GM18907 (cell line): ENCODE data around the gene NCKAP5.

Experiments used
- ATAC-seq: cut with Tn5 transposase; IDR thresholded peaks from one replicate; pipeline ENCODE4 v1.9.1; 2021; ENCODE audit warnings: mild to moderate bottlenecking, moderate library complexity; ENCODE audit not compliant: unreplicated experiment

NCKAP5 gene

GRCh38 chr2:133124446-133124845, 443.8 kb downstream of the NCKAP5 start:
- no peak for ATAC-seq

GRCh38 chr2:133123904-133124303, 444.4 kb downstream of the NCKAP5 start:
- ATAC-seq, result no peak

GRCh38 chr2:133123393-133123792, 444.9 kb downstream of the NCKAP5 start:
- no peak for ATAC-seq

GRCh38 chr2:133122529-133122928, 445.7 kb downstream of the NCKAP5 start:
- no peak for ATAC-seq

DNA sequence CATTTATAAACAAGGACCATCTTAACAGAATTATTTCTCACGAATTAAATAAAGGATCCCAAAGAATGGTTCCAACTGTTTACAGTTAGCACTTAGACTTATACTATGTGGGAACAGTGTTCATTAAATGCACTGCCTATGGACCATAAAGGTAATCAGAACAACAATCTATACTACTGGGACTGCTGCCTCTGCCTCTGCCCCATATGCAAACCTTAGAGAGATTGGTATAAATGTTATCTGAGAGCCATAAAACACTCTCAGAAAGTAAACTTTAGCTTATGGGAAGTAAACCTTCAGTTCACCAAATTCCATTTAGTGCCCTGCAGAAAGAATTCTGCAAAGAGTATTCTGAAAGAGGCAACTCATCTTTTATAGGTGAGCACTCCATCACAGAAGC, 448.0 kb downstream of the NCKAP5 start:
- ATAC-seq, result no peak

DNA sequence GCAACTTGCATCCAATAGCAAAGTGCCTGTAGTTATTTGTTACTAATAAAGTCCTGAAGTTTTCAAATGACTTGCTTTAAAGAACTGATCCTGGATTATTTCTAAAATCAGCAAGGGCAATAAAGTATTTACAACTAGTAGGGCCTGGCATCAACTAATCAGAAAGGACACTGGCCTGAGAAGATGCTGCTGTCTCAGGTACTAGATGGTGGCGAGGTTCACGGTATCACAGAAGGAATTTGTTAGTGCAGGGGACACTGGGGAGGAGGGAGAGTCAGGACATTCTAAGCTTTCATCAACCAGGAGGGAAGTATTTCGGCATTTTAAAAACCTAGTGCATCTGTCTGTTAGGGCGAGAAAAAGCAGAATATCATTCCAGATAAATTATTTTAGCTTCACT, 458.1 kb downstream of the NCKAP5 start:
- ATAC-seq, result no peak

GRCh38 chr2:133109772-133110171, 458.5 kb downstream of the NCKAP5 start:
- no peak for ATAC-seq

DNA sequence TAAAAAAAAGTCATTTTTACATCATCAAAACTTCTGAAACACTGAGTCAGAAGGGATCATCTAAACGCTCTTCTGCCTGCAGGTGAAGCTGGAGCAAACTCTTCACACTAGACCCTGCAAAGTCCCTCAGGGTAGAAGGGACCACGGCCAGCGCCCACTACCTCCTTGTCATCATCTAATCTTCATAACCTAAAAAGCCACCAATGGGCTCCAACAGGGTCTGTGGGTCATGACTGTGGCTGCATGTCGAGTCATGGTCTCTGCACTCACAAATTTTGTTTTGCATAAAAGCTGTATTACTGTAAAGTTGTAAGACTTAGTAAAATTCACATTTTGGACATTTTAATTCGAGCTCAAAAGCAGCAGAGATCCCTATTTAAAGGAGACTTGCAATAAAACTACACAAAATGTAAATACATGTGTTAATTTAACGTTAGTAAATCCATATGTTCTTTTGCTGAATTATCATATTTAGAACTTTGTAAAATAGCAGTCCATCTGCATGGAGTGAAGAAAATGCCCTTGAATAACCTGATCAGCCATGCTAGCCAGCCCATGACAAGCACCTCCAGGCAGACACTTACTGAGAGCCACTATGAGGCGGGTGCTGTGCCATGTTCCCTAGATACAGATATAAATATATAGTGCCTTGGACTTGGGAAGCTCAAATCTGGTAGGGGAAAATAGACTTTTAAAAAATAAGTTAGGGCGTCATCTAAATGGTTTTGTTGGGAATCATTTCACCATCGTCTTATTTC, 461.0 kb downstream of the NCKAP5 start:
- no peak for ATAC-seq

- no peak for ATAC-seq
Measured at GRCh38 chr2:133104871-133105270, 463.4 kb downstream of the NCKAP5 start.

GRCh38 chr2:133098787-133099186, 469.5 kb downstream of the NCKAP5 start:
- ATAC-seq, result no peak

DNA sequence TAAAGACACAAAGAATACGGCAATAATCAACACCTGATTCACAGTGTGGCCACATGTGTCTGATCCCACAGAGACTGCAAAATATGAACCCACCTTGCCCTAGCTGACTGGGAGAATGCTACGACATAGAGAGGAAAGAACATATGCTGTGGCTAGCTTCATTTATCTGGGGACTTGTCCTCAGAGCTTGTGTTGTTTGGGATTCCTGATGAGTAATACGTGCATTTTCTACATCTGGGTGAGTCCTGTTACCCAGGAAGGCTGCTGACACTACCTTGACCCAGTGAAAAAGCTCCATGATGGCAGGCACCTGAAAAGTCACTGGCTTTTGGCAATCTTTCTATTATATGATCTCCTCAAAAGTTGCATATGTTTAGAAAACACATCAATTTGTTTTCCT, 470.6 kb downstream of the NCKAP5 start:
- ATAC-seq, result no peak

DNA sequence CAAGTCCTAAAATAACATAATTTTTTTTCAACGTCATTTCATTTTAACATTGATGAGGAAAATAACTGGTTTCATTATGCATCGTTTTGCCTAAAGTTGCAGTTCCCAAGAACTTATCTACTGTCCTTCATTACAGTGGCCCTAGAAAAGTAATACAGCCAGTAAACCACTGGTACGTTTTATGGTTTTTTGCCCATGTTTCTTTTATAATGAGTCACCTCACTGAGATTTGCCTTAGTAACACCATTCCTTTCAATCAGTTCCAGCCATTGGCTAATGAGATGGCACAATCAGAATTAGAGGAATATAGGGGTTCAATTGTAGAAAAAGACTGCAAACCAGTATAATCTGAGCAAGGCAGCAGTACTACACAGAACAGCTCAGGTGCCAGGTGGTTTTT, 475.7 kb downstream of the NCKAP5 start:
- no peak for ATAC-seq

- ATAC-seq, result no peak
Measured at GRCh38 chr2:133090358-133090757, 477.9 kb downstream of the NCKAP5 start.

GRCh38 chr2:133086176-133086575, 482.1 kb downstream of the NCKAP5 start:
- no peak for ATAC-seq

DNA sequence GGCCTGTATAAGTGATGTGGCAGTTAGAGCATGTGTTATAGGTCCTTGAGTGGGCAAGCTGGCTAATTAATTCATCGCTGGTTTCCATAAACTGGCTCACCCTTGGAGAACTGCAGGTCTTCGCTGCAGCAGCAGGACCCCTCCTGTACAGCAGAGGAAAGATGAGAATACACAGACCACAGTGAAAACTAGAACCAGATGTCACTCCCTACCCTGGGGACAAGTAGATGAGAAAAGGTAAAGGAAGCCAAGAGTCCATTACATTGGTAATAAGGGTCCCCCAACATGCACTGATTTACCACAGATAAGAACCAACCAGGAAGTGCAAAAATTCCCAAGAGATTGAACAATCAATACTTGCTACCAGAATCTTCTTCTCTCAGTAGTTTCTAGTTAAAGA, 482.6 kb downstream of the NCKAP5 start:
- ATAC-seq, result no peak

DNA sequence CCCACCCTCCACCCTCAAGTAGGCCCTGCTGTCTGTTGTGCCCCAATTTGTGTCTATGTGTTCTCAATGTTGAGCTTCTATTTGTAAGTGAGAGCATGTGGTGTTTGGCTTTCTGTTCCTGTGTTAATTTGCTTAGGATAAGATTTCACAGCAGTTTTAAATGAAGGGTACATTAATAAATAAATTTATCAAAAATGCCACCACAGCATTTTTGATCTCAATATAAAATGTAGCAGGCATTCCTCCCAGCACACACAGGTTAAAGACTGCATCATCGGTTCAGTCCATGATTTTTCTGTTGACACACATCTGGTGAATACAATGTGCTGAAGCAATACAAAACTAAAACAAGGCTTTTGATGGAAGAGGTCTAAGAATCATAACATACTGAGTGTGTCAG, 486.2 kb downstream of the NCKAP5 start:
- no peak for ATAC-seq

- no peak for ATAC-seq
Measured at GRCh38 chr2:133080822-133081221, 487.4 kb downstream of the NCKAP5 start.

- ATAC-seq, result no peak
Measured at GRCh38 chr2:133078667-133079411, 489.4 kb downstream of the NCKAP5 start.

DNA sequence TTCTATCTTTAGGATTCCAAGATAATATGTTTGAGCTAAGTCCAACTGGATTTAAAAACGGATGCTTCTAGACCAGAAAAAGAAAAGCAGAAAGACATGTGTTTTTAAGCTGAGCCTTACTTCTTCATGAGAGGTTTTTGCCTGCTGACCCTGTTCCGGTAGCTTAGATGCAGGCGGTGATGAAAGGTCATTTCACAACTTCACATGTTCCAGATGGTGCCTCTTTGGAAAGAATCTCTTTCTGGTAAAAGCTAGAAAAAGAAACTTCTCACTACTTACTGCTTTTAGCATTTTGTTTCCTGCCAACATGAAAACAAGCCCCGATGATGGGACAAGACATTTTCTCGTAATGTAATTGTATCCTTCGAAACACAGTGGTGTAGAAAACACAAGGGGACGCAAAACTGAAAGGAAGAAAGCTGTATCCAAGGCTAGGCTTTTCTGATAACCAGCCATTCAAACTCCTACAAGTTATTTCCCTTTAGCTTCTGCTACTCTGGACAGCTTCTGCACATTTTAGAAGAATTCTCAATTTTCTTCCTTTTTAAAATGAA, 490.9 kb downstream of the NCKAP5 start:
- ATAC-seq, result no peak

- no peak for ATAC-seq
Measured at GRCh38 chr2:133072837-133073694, 495.2 kb downstream of the NCKAP5 start.

DNA sequence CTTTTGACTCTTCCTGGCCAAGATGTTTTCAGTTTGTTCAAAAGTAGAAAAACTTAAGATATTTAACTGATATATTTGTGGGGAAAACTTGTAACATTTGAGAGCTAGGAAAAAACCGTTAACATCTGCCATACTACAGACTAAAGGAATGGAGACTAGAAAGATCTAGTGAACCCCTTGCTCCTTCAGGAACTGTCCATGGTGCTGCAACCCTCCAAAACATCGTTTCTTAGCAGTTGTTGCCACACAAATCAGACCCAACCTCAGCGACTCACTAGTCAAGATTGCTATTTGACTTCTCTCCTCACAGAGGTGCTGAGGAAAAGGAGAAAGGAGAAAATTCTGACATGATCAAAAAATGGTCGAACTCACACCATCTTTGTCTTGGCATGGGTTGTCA, 504.5 kb downstream of the NCKAP5 start:
- ATAC-seq, result no peak
